Aorta (tissue), 5 donors: Measurements from ENCODE around the gene LGR5. TPM values are rescaled to one million over a fixed set of nuclear protein-coding genes. Genes with fewer than 3 reads are reported as not detected.

ENCODE experiments used
- ATAC-seq: fragments of 200-7000 bp; cut with Tn5 transposase; one replicate; pipeline ENCODE4 v1.9.1; 2022; ENCODE audit warnings: moderate library complexity; ENCODE audit not compliant: low FRiP score
- DNase-seq, 2 donors: peaks; one replicate each; pipeline ENCODE4 v3.0.0-alpha.2; 2020
- H3K27ac ChIP-seq, 2 donors: one replicate each; pipeline ENCODE4 v1.5.1; 2013; ENCODE audit warnings: low read length in 2 of 2, mild to moderate bottlenecking in 2 of 2, moderate library complexity in 2 of 2, control low read depth in 1 of 2, inconsistent platforms in 1 of 2, low read depth in 1 of 2
- H3K27me3 ChIP-seq, 2 donors: one replicate each; pipeline ENCODE4 v1.6.1; 2013; ENCODE audit warnings: control low read depth in 1 of 2, low read length in 1 of 2, mild to moderate bottlenecking in 1 of 2, moderate library complexity in 1 of 2; ENCODE audit not compliant: insufficient read depth in 2 of 2, control insufficient read depth in 1 of 2
- H3K36me3 ChIP-seq, 2 donors: one replicate each; pipeline ENCODE4 v1.6.1; 2013; ENCODE audit warnings: control low read depth in 1 of 2, low read length in 1 of 2, mild to moderate bottlenecking in 1 of 2; ENCODE audit not compliant: insufficient read depth in 2 of 2, control insufficient read depth in 1 of 2
- H3K4me1 ChIP-seq, 2 donors: one replicate each; pipeline ENCODE4 v1.6.1; 2013; ENCODE audit warnings: low read length in 2 of 2, control low read depth in 1 of 2, mild to moderate bottlenecking in 1 of 2, moderate library complexity in 1 of 2; ENCODE audit not compliant: insufficient read depth in 2 of 2, control insufficient read depth in 1 of 2
- H3K4me3 ChIP-seq, 2 donors: one replicate each; pipeline ENCODE4 v1.5.1; 2013; ENCODE audit warnings: low read length in 2 of 2, control low read depth in 1 of 2, mild to moderate bottlenecking in 1 of 2
- H3K9me3 ChIP-seq: one replicate; pipeline ENCODE4 v1.6.1; 2013; ENCODE audit warnings: mild to moderate bottlenecking, low read length; ENCODE audit not compliant: control insufficient read depth
- WGBS, 2 donors: extraction: QIAGEN DNeasy Blood & Tissue Kit; methylation state at CpG; one replicate each; pipeline ENCODE4 v1.1.7; 2013; 5-methylcytosine and 5-hydroxymethylcytosine counted together
- intact Hi-C, 2 donors: fragments of 100-400 bp; cut with DNase I; formaldehyde crosslinking; loops; one replicate each; pipeline versions ENCODE4 v1.14.2 to v1.15.0; 2022
- polyA plus RNA-seq, 2 donors: library from polyadenylated mRNA; stranded (reverse); fragments of 200-250 nt; gene quantifications; one replicate each; pipeline ENCODE4 v1.2.3, GENCODE V29; 2013
- total RNA-seq, 2 donors: library from RNA; stranded (reverse); fragmentation: NEBNext Ultra II Directional; extraction: Animal tissue kit (Norgen Biotek cat#: 25700); gene quantifications; one replicate each; pipeline ENCODE4 v1.2.1, GENCODE V29; 2021
- donor health status: healthy with polysubstance abuse.
- donor health status: Bipolar disorder and iron deficiency.
- donor health status: DM: no; HTN: no; CAD: no.
- donor health status: DM: no; HTN: no; CAD: no.
- donor health status: DM: yes; HTN: yes; CAD: no.

Gene LGR5
- total and polyA plus RNA-seq, 4 donors = 0.10 to 1.6 (median 0.57) TPM

DNA sequence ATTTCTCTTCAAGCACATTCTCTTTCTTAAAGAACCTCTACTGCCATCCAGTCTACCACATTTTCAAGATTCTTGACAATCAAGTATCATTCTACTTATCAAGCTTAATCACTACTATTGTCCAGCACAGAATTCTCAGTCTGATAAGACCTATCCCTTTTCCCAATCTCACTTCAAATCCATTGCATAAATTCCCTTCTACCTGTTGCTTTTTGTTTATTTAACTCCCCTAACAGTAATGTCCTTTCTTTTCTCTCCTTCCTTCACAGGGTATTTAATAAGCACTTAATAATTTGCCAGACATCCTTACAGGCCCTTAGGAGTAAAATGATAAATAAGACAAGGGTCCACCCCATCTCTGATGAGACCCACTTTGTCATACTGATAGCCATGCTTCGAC, 182.3 kb downstream of the LGR5 start:
- WGBS, 2 donors = 98 to 100% methylated on average over 1 of the region's 1 CpG
- no peak for DNase-seq
- no peak overlapping the region for H3K4me3 ChIP-seq
- intact Hi-C loops = no loop called here
- no peaks in the 10 kb centered on the region for H3K9me3 ChIP-seq
- no peak overlapping the region for H3K27ac ChIP-seq
- H3K36me3 ChIP-seq = peaks cover 0 to 3% of the 10 kb centered on the region in 2 donors
- ATAC-seq = no peak
- H3K4me1 ChIP-seq = no peaks in the 10 kb centered on the region
- H3K27me3 ChIP-seq = no peaks in the 10 kb centered on the region

DNA sequence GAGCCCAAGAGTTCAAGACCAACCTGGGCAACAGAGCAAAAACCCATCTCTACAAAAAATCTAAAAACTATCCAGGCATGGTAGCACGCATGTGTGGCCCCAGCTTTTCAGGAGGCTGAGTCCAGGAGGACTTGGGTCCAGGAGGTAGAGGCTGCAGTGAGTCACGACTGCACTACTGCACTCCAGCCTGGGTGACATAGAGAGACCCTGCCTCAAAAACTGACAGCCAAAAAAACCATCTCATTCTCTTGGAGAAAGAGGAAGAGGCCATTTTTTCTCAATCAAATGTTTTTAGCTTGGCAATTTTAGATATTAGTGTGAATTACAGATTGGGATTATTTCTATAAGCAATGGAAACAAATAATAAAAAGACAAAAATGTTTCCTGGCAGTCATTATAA, 185.9 kb downstream of the LGR5 start:
- ATAC-seq = no peak
- 94 to 95% methylated on average over 2 of the region's 2 CpGs for WGBS, 2 donors
- intact Hi-C loops = no loop called here
- Histone ChIP-seq H3K9me3 (no peaks in the 10 kb centered on the region), H3K4me1 (no peaks in the 10 kb centered on the region), H3K4me3 (no peak overlapping the region), H3K27me3 (no peaks in the 10 kb centered on the region), H3K36me3 (peaks cover 0 to 3% of the 10 kb centered on the region in 2 donors), H3K27ac (no peak overlapping the region)
- DNase-seq = no peak

DNA sequence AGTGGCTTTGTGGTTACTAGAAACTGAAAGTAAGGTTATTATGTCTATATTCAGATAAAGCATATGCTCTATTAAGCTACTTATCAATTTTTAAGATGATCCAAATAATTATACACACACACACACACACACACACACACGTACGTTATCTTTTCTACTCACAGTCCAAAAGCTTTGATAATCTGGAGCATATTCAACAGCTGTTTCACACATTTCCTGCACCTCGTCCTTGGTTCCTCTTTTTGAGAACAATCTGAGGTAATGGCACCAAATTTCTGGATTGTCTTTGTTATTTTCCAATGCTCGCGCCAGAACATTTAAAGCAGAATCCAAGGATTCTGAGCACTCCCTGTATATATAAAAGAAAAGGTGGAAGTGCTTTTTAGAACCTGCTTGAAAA, 186.5 kb downstream of the LGR5 start:
- Histone ChIP-seq H3K9me3 (no peaks in the 10 kb centered on the region), H3K4me1 (no peaks in the 10 kb centered on the region), H3K36me3 (peaks cover 0 to 3% of the 10 kb centered on the region in 2 donors), H3K27me3 (no peaks in the 10 kb centered on the region), H3K27ac (no peak overlapping the region), H3K4me3 (no peak overlapping the region)
- WGBS, 2 donors = 20 to 22% methylated on average over 5 of the region's 5 CpGs
- no peak for DNase-seq
- no peak for ATAC-seq
- intact Hi-C loops = no loop called here

DNA sequence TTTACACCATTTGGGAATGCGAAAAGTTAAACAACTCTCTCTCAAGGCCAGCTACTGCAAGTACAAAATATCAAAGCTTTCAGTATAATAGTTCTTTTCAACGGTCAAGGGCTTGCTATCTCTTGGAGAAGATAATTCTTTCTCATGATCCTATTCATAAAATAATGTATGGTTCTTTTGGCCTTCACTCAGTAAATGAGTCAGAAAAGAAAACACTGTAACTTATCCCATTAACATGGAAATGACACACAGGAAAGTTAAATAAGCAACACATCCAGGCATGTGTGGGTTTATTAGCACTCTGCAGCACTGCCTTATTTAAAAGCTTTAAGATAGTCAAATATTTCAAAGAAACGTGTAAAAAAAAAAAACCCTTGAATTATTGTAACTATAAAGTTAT, 187.2 kb downstream of the LGR5 start:
- no peak for ATAC-seq

DNA sequence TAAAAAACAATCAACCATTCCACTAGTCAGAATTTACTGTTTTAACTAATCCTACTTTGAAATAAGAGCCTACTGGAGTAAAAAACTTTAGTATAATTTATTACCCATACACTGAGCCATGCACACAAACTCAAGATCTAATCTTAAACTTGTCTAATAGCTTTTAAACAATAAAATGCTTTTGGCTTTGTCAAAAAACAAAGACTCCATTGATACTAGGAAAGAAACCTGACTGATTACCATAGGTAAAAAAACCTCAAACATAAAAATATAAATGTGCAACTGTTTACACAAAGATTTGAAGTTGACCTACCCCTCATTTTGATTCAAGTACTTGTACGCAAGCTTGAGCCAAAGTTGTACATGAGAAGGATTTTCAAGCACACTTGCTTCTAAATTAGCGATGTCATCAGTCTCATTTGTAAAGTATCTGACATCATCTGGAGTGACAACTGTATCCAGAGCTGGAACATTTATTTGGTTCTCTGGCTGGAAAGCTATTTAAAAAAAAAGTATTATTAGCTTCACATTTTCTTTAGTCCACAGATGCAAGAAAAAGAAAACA, 187.9 kb downstream of the LGR5 start:
- intact Hi-C loops = no loop called here
- no peaks in the 10 kb centered on the region for H3K9me3 ChIP-seq
- DNase-seq = no peak
- no peak overlapping the region for H3K27ac ChIP-seq
- no peaks in the 10 kb centered on the region for H3K27me3 ChIP-seq
- no peaks in the 10 kb centered on the region for H3K4me1 ChIP-seq
- no peak for ATAC-seq
- peaks cover 0 to under 1% of the 10 kb centered on the region in 2 donors for H3K36me3 ChIP-seq
- 72 to 85% methylated on average over 2 of the region's 2 CpGs for WGBS, 2 donors
- no peak overlapping the region for H3K4me3 ChIP-seq

More for the DNA sequence above, 187.2 kb downstream of the LGR5 start:
- H3K4me1 ChIP-seq = no peaks in the 10 kb centered on the region
- intact Hi-C loops = no loop called here
- 18 to 19% methylated on average over 3 of the region's 3 CpGs for WGBS, 2 donors
- no peak overlapping the region for H3K27ac ChIP-seq
- no peaks in the 10 kb centered on the region for H3K27me3 ChIP-seq
- peaks cover 0 to 3% of the 10 kb centered on the region in 2 donors for H3K36me3 ChIP-seq
- DNase-seq = no peak
- H3K4me3 ChIP-seq = no peak overlapping the region
- H3K9me3 ChIP-seq = no peaks in the 10 kb centered on the region

Other genes starting within 250 kb of the LGR5 start
- 10 to 100 TPM; 71.7 to 95.3 TPM for gene ZFC3H1, start 224.1 kb downstream of the LGR5 start, total RNA-seq
- 10 to 100 TPM in 1 of 2 donors, 1 to 10 TPM in 1; 8.0 to 27.0 TPM for gene ZFC3H1, start 224.1 kb downstream of the LGR5 start, polyA plus RNA-seq
- gene THAP2, start 224.5 kb downstream of the LGR5 start, total RNA-seq = 1 to 10 TPM; 4.3 to 6.0 TPM
- gene THAP2, start 224.5 kb downstream of the LGR5 start, polyA plus RNA-seq = 1 to 10 TPM in 1 of 2 donors, under 1 TPM in 1; 1.00 to 1.5 TPM
- gene TMEM19, start 246.3 kb downstream of the LGR5 start, total RNA-seq = 10 to 100 TPM; 17.6 to 22.8 TPM
- gene TMEM19, start 246.3 kb downstream of the LGR5 start, polyA plus RNA-seq = 10 to 100 TPM; 13.6 to 13.9 TPM